Gastrocnemius medialis (tissue), 4 donors: Measurements from ENCODE around the gene TMCO4. TPM values are rescaled to one million over a fixed set of nuclear protein-coding genes. Genes with fewer than 3 reads are reported as not detected.

ENCODE experiments used
- ATAC-seq, 2 donors: fragments of 150-250 bp; one replicate each; pipeline ENCODE4 v1.9.1; 2016
- DNase-seq, 2 donors: peaks; one replicate each; pipeline ENCODE4 v3.0.0-alpha.2; 2019
- H3K27ac ChIP-seq, 4 donors: fragments of 200-600 bp; sonication (generic); 1 replicate in 1 of 4; 2 replicates in 3 of 4; pipeline ENCODE4 v1.5.1; 2016 to 2018; ENCODE audit warnings: mild to moderate bottlenecking in 2 of 4, moderate library complexity in 1 of 4
- H3K27me3 ChIP-seq, 3 donors: fragments of 200-600 bp; sonication (generic) in 2 of 3; 1 replicate in 1 of 3; 2 replicates in 2 of 3; pipeline versions ENCODE4 v1.5.1 to v1.6.0; 2016 to 2019; ENCODE audit warnings: mild to moderate bottlenecking in 1 of 3, moderate library complexity in 1 of 3
- H3K36me3 ChIP-seq, 2 donors: fragments of 200-600 bp; sonication (generic) in 1 of 2; one replicate each; pipeline ENCODE4 v1.5.1; 2017 to 2018
- H3K4me1 ChIP-seq, 2 donors: fragments of 200-600 bp; sonication (generic) in 1 of 2; one replicate each; pipeline ENCODE4 v1.5.1; 2016 to 2017; ENCODE audit warnings: mild to moderate bottlenecking in 2 of 2
- H3K4me3 ChIP-seq, 4 donors: fragments of 200-600 bp; sonication (generic) in 3 of 4; 1 replicate in 1 of 4; 2 replicates in 3 of 4; pipeline ENCODE4 v1.5.1; 2016 to 2019; ENCODE audit warnings: mild to moderate bottlenecking in 2 of 4
- H3K9me3 ChIP-seq, 3 donors: fragments of 200-600 bp; sonication (generic) in 2 of 3; 1 replicate in 1 of 3; 2 replicates in 2 of 3; pipeline ENCODE4 v1.5.1; 2016 to 2019
- CTCF ChIP-seq, 5 experiments: fragments of 450-650 bp in 3 of 5; fragments of 200-600 bp in 2 of 5; sonication (generic) in 2 of 5; IDR thresholded peaks in 4 of 5; conservative IDR thresholded peaks in 1 of 5; 1 replicate in 4 of 5; 2 replicates in 1 of 5; pipeline ENCODE4 v1.5.1; 2016 to 2019; ENCODE audit warnings: antibody characterized with exemption in 5 of 5, mild to moderate bottlenecking in 3 of 5, moderate library complexity in 3 of 5
- POLR2A ChIP-seq, 2 donors: fragments of 450-650 bp; IDR thresholded peaks; one replicate each; pipeline ENCODE4 v1.6.1; 2017; ENCODE audit warnings: antibody characterized with exemption in 2 of 2, mild to moderate bottlenecking in 2 of 2, moderate library complexity in 2 of 2
- in situ Hi-C, 4 donors: fragments of 200-750 bp; cut with MboI; loops; one replicate each; pipeline versions ENCODE4 v1.15.0 to v1.8.0; 2017; ENCODE audit warnings: low sequenced_read_pairs in 4 of 4
- intact Hi-C: fragments of 100-400 bp; cut with DNase I; formaldehyde crosslinking; loops from one replicate; pipeline ENCODE4 v1.15.1; 2023; ENCODE audit warnings: low total_unique reads
- total RNA-seq, 4 donors: library from RNA; depleted of rRNA; stranded (reverse); fragments of >200 nt; gene quantifications; one replicate each; pipeline versions ENCODE4 v1.1.0 to v1.2.3, GENCODE V29; 2016

TMCO4 gene
- total RNA-seq, 4 donors from 2014 or later = 0.95 to 3.9 (median 2.4) TPM

- TF ChIP-seq CTCF (IDR thresholded peaks at IDR 0.05 in 4 of 5, conservative IDR thresholded peaks at IDR 0.05 in 1 of 5) = no peak
- no peak for TF ChIP-seq POLR2A (IDR thresholded peaks at IDR 0.05)
- DNase-seq (no peak), ATAC-seq (no peak)
- H3K27ac ChIP-seq = no peak overlapping the region
- no peak overlapping the region for H3K4me3 ChIP-seq
- intact Hi-C loops = no loop called here
- H3K27me3 ChIP-seq = no peaks in the 10 kb centered on the region
- no peaks in the 10 kb centered on the region for H3K9me3 ChIP-seq
- no peaks in the 10 kb centered on the region for H3K36me3 ChIP-seq
- H3K4me1 ChIP-seq = no peaks in the 10 kb centered on the region
- in situ Hi-C loops = no loop called here
These were observed 19.3 kb downstream of the TMCO4 start for GRCh38 chr1:19780267-19780877.

- Histone ChIP-seq H3K9me3 (no peaks in the 10 kb centered on the region), H3K4me1 (no peaks in the 10 kb centered on the region), H3K27me3 (no peaks in the 10 kb centered on the region), H3K27ac (no peak overlapping the region), H3K4me3 (no peak overlapping the region), H3K36me3 (no peaks in the 10 kb centered on the region)
- intact Hi-C loops (no loop called here), in situ Hi-C loops (no loop called here)
- ATAC-seq (no peak), DNase-seq (no peak)
- TF ChIP-seq POLR2A (IDR thresholded peaks at IDR 0.05) (no peak), CTCF (IDR thresholded peaks at IDR 0.05 in 4 of 5, conservative IDR thresholded peaks at IDR 0.05 in 1 of 5) (no peak)
These were observed 22.8 kb downstream of the TMCO4 start for GRCh38 chr1:19776933-19777332.

- DNase-seq (no peak), ATAC-seq (no peak)
- Histone ChIP-seq H3K4me1 (no peaks in the 10 kb centered on the region), H3K4me3 (no peak overlapping the region), H3K9me3 (no peaks in the 10 kb centered on the region), H3K36me3 (no peaks in the 10 kb centered on the region), H3K27ac (no peak overlapping the region), H3K27me3 (no peaks in the 10 kb centered on the region)
- intact Hi-C loops = no loop called here
- no peak for TF ChIP-seq POLR2A (IDR thresholded peaks at IDR 0.05)
- no peak for TF ChIP-seq CTCF (IDR thresholded peaks at IDR 0.05 in 4 of 5, conservative IDR thresholded peaks at IDR 0.05 in 1 of 5)
- in situ Hi-C loops = no loop called here
These were observed 23.4 kb downstream of the TMCO4 start for GRCh38 chr1:19776287-19776686.

GRCh38 chr1:19775831-19776230 is 23.9 kb downstream of the TMCO4 start:
- in situ Hi-C loops = no loop called here
- H3K36me3 ChIP-seq = no peaks in the 10 kb centered on the region
- ATAC-seq = no peak
- no peak overlapping the region for H3K27ac ChIP-seq
- intact Hi-C loops = no loop called here
- no peak for DNase-seq
- no peak for TF ChIP-seq CTCF (IDR thresholded peaks at IDR 0.05 in 4 of 5, conservative IDR thresholded peaks at IDR 0.05 in 1 of 5)
- no peak for TF ChIP-seq POLR2A (IDR thresholded peaks at IDR 0.05)
- H3K9me3 ChIP-seq = no peaks in the 10 kb centered on the region
- H3K4me1 ChIP-seq = no peaks in the 10 kb centered on the region
- H3K4me3 ChIP-seq = no peak overlapping the region
- no peaks in the 10 kb centered on the region for H3K27me3 ChIP-seq

- H3K36me3 ChIP-seq = no peaks in the 10 kb centered on the region
- no peaks in the 10 kb centered on the region for H3K27me3 ChIP-seq
- in situ Hi-C loops = no loop called here
- intact Hi-C loops = no loop called here
- ATAC-seq = no peak
- H3K9me3 ChIP-seq = no peaks in the 10 kb centered on the region
- no peak for DNase-seq
- TF ChIP-seq POLR2A (IDR thresholded peaks at IDR 0.05) (no peak), CTCF (IDR thresholded peaks at IDR 0.05 in 4 of 5, conservative IDR thresholded peaks at IDR 0.05 in 1 of 5) (no peak)
- H3K4me3 ChIP-seq = no peak overlapping the region
- H3K4me1 ChIP-seq = no peaks in the 10 kb centered on the region
- no peak overlapping the region for H3K27ac ChIP-seq
These were observed 24.4 kb downstream of the TMCO4 start for GRCh38 chr1:19775317-19775716.
